GM19240 (cell line): ENCODE results near the gene SAPCD2.

Source experiments
- DNase-seq: peaks from one replicate; pipeline ENCODE4 v3.0.0; 2011; ENCODE audit warnings: low spot score; ENCODE audit not compliant: insufficient read length

SAPCD2 gene

GRCh38 chr9:137082222-137082924, 12.0 kb upstream of the SAPCD2 start:
- no peak for DNase-seq

- no peak for DNase-seq
Observed at GRCh38 chr9:137080260-137081122, 10.1 kb upstream of the SAPCD2 start.

GRCh38 chr9:137079401-137079787, 9.0 kb upstream of the SAPCD2 start:
- DNase-seq: no peak

GRCh38 chr9:137078701-137079400, 8.5 kb upstream of the SAPCD2 start:
- no peak for DNase-seq

- DNase-seq: no peak
Observed at GRCh38 chr9:137077758-137078693, 7.7 kb upstream of the SAPCD2 start.

GRCh38 chr9:137077010-137077747, 6.8 kb upstream of the SAPCD2 start, which contains the start of gene UAP1L1:
Gene UAP1L1, plus strand, starts transcription at chr9:137077517. Its CDS starts 16 bp downstream, at chr9:137077533.
- DNase-seq: no peak

- no peak for DNase-seq
Observed at GRCh38 chr9:137076636-137077009, 6.3 kb upstream of the SAPCD2 start.

- DNase-seq: no peak
Observed at GRCh38 chr9:137075275-137075775, 5.0 kb upstream of the SAPCD2 start.

- DNase-seq: no peak
Observed at GRCh38 chr9:137074657-137075274, 4.4 kb upstream of the SAPCD2 start.

GRCh38 chr9:137073992-137074399, 3.6 kb upstream of the SAPCD2 start:
- DNase-seq: no peak

GRCh38 chr9:137071282-137071681, 925 bp upstream of the SAPCD2 start:
- DNase-seq: no peak

GRCh38 chr9:137070906-137071275, 534 bp upstream of the SAPCD2 start:
- DNase-seq: no peak

- DNase-seq: no peak
Observed at GRCh38 chr9:137069508-137070091, 757 bp downstream of the SAPCD2 start.

- no peak for DNase-seq
Observed at GRCh38 chr9:137068539-137069507, 1.5 kb downstream of the SAPCD2 start.

GRCh38 chr9:137067860-137068538, 2.4 kb downstream of the SAPCD2 start:
- DNase-seq: peak; percentile 96

- DNase-seq: no peak
Observed at GRCh38 chr9:137066096-137066861, 4.1 kb downstream of the SAPCD2 start.
